Measurements from ENCODE around the gene SAMD1.
"Not testable (repeated sequence)": the region's sequence is repeated elsewhere in the genome, so short reads cannot be mapped to it uniquely, and the experiment has no call there.

The SAMD1 gene

DNA sequence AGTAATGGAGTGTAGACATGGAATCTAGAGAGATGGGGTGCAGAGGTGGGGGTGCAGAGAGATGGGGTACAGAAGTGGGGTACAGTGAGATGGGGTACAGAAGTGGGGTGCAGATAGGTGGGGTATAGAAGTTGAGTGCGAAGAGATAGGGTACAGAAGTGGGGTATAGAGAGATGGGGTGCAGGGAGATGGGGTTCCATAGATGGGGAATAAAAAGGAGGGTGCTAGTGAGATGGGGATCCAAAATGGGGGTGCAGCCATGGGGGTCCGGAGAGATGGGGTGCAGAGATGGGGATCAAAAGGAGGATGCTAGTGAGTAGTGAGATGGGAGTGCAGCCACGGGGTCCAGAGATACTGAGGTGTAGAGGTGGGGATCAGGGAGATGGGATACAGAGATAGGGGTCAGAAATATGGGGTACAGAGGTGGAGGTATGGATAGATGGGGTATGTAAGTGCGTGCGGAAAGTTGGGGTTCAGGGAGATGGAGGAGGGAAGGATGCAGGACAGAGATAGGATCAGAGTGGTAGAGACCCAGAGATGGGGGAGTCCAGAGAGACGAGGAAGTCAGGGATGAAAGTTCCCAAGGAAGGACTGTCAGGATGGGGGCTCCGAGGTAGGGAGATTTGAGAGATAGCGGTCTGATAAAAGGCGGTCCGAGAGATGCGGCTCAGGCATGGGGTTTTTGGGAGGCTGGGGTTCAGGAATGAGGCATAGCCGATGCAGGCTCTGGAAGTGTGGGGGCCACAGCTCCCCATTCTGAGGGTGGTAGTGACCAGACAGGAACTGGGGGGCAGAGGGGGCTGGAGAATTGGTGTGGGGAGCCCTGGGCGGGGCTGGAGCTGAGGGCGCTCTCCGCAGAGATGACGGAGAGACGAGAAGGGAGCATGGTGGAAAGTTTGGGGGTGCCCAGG is 32.1 kb downstream of the SAMD1 start:
- no peak for DNase-seq

DNA sequence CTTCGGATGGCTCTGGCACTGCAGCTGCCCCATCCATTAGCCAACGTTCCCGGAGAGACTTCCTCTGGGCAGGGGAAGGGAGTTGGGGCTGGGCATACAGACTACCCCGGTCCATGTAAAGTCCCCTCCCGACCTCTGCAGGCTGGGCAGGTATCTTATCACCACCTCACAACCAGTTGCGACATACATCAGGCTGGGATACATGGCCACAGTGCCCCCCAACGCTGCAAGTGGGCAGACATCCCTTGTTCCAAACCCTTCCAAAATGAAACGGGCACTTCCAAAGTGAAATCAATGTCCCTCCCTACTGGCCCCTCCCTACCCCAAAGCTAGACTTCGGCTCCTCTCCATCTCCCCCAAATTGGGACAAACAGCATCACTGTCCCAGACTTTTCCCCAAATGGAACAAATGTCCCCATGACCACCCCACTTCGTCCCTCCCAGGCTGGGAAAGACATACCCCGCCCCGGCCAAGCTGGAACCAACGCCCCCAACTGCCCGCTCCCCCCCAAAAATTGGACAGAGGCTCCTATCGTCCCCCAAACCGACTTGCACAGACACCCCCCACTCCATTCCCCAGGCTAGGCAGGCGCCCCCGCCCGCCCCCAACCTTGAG is 33.7 kb downstream of the SAMD1 start:
- DNase-seq, result no peak

DNA sequence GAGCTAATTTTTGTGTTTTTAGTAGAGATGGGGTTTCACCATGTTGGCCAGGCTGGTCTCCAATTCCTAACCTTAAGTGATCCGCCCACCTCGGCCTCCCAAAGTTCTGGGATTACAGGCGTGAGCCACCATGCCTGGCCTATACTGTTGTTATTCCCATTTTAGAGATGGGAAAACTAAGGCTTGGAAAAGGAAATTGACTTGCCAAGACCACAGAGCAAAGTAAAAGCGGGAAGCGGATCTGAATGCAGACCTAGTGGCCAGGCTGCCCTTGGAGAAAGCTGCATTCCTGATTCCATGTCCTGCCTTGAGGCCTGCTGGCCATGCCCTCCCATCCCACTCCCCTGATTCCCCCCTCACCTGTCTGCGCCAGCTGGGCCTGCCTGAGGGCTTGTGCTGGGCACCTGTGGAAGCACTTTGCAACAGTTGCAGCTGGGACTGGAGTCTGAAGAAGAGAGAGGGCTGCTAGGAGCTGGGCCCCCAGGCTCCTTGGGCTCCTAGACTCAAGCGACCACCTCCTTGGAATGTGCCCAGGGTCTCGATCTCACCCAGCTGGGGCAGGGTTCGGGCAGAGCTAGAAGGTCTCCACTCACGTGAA is 34.4 kb downstream of the SAMD1 start:
- no peak for DNase-seq

DNA sequence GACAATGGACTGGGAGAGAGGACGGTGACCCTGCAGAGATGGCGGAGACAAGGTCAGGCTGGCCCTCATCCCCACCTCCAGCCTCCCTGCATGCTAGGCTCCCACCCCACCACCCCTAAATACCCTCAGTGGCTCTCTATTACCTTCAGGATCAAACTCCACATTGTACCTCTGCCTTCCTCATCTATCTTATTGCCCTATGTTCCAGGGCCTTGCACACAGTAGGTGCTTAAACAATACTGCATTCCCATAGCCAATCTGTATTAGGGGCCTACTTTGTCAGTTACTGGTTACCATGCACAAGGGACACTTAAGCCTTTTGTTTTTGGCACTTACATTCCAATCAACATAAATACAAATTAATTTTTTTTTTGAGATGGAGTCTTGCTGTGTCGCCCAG is 35.2 kb downstream of the SAMD1 start:
- DNase-seq, result no peak

DNA sequence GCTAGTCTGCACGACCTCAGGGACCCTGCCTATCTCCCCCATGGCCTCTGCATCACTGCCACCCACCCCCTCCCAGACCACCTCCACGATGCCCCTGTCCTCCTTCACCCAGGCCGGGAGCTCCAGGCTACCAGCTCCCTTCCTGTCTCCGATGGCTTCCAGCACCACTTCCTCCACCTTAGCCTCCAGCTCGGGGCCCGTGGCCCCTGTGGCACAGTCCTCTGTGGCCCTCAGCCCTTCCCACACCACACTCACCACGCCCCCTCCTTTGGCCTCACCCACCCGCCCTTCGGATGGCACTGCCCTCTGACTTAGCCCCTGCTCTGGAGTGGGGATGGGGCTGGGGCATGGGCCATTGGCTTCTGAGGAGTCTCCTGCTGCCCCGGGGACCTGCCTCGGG is 35.8 kb downstream of the SAMD1 start:
- DNase-seq, result no peak

DNA sequence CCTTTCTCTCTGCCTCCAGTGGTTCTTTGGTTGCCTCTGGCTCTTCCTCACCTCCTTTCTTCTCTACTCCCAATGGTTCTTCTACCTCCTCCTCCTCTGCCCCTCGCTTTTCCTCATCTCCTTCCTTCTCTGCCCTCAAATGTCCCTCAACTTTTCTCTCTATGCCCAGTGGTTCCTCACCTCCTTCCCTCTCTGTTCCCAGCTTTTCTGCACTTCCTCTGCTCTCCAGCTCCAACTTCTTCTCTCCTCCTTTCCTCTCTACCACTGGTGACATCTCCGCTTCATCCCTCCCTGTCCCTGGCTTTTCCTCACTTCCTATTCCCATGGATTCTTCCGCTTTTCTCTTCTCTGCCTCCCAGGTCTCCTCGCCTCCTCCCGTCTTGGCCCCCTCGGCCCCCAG is 36.5 kb downstream of the SAMD1 start:
- DNase-seq, result no peak

DNA sequence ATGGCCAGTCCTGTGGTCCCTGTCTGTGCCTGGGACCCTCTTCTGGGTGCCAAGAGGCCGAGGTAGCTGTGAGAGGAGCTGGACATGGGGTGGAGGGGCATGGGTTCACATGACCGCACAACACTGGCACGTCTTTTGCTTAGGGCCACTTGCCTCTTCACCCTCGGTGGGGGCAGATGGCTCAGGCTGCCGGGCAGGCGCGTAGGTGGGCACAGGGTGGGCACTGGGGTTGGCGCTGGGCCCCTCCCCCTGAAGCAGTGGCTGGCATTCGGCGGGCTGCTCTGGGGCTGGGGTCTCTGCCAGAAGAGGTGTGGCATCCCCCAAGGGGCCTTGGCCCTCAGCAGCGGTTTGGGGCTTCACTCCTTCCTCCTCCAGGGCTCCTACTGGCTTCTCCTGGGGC is 37.1 kb downstream of the SAMD1 start:
- no peak for DNase-seq

DNA sequence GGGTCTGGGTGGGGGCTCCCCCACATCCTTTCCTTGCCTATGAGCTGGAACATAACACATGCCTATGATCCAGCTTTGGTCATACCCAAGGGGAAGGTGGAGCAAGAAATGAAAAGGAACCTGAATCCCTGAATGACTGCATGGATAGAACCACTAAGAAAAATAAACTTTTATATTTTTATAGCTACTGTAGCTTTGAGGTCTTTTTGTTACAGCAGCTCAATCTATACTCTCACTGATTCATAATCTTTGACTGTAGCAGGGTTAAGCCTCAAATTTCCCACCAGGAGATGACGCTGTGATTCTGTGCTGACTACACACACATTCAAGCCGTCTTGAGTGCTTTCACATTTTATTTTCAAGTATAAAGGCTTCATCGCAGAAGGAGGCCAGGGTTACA is 37.5 kb downstream of the SAMD1 start:
- no peak for DNase-seq

DNA sequence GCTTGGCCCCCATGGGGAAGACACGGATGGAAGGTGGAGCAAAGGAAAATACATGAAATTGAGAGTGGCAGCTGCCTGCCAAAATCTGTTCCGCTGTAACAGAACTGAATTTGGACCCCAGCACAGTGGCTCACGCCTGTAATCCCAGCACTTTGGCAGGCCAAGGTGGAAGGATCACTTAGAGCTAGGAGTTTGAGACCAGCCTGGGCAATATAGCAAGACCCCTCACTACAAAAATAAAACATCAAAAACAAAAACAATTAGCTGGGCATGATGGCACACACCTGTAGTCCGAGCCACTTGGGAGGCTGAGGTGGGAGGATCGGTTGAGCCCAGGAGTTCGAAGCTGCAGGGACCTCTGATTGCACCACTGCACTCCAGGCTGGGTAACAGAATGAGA is 38.1 kb downstream of the SAMD1 start:
- no peak for DNase-seq

DNA sequence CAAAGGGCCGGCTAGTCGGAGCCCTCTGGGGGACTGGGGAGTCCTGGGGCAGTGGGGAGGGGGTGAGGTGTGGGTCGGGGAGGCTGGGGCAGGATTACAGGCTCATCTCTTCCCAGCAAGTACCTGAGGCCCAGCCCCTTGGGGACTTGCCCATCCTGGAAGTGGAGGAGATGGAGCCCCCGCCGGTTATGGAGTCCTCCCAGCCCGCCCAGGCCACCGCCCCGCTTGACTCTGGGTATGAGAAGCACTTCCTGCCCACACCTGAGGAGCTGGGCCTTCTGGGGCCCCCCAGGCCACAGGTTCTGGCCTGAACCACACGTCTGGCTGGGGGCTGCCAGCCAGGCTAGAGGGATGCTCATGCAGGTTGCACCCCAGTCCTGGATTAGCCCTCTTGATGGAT is 38.6 kb downstream of the SAMD1 start:
- DNase-seq, result no peak

DNA sequence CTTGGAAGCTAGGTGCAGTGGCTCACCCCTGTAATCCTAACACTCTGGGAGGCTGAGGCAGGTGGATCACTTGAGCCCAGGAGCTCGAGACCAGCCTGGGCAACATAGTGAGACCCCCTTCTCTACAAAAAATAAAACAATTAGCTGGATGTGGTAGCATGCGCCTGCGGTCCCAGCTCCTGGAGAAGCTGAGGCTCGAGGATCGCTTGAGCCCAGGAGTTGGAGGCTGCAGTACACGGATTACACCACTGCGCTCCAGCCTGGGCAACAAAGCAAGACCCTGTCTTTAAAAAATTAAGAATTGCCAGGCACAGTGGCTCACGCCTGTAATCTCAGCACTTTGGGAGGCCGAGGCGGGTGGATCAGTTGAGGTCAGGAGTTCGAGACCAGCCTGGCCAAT is 39.6 kb downstream of the SAMD1 start:
- DNase-seq, result not testable (repeated sequence)

DNA sequence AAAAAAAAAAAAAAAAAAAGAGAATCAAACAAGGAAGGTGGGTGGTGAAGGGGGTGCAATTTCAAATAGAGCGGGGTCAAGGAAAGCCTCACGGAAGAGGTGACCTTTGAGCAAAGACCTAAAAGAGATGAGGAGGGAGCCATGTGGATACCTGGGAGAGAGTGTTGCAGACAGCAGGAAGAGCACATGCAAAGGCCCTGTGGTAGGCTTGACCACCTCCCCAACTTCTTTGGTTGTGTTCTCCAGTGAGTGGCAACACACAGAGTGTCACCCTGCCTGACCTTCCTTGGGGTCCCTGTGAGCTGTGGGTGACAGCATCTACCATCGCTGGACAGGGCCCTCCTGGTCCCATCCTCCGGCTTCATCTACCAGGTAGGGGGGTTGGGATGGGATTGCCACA is 40.0 kb downstream of the SAMD1 start:
- no peak for DNase-seq

DNA sequence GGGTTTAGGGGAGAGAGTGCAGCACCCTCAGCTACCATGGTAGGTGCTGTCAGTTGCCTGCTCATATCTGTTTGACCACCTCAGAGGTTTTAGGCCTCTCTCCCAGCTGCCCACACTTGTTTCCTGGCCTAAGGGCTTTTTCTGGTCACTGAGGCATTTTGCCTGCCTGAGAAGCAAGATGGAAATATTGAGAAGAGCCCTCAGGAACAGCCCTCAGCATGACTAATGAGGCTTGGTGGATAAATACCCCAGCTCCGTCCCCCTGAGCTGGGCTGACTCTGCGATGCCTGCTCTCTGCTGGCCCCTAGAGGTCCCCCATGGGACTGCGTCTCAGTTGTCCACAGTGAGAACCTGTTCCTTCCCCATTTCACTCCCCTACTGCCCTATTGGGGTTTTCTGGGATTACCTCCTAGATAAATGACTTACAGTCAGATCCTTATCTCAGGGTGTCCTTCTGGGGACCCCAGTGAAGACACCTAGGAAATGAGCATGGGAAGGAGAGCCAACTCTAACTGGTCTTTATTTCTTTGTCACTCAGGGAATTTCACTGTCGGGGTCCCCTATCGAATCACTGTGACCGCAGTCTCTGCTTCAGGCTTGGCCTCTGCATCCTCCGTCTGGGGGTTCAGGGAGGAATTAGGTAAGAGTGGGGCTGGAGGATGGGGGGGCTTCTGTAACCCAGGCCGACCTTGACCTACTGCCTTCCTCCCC is 42.0 kb downstream of the SAMD1 start:
- no peak for DNase-seq

DNA sequence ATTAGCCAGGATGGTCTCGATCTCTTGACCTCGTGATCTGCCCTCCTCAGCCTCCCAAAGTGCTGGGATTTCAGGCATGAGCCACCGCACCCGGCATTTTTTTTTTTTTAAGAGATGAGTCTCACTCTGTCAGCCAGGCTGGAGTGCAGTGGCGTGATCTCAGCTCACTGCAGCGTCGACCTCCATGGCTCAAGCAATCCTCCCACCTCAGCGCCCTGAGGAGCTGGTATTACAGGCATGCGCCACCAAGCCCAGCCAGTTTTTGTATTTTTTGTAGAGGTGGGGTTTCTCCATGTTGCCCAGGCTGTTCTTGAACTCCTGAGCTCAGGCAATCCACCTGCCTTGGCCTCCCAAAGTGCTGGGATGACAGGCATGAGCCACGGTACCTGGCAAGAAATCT is 42.7 kb downstream of the SAMD1 start:
- DNase-seq, result not testable (repeated sequence)

DNA sequence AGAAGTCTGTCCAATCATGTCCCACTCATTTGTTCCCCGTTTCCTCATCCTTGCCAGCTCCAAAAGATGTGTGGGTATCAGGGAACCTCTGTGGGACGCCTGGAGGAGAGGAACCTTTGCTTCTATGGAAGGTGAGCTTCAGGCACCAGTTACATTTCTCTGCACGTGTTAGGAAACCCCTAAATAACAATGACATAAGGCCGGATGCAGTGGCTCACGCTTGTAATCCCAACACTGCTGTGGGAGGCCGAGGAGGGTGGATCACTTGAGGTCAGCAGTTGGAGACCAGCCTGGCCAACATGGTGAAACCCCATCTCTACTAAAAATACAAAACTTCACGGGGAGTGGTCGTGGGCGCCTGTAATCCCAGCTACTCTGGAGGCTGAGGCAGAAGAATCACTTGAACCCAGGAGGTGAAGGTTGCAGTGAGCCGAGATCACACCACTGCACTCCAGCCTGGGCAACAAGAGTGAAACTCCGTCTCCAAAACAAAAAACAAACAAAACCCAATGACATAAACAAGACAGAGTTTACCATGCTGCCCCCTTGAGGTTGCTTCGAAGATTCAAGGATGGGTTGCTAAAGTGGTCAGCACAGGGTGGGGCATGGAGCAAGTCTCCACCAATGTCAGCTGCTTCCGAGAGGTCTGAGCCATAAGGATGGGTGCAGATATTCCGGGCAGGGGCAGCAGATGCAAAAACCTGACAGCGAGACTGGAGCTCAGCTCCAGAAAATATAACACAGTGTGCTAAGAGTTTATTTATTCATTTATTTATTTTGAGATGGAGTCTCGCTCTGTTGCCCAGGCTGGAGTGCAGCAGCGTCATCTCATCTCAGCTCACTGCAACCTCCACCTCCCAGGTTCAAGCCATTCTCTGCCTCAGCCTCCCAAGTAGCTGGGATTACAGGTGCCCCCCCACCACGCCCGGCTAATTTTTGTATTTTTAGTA is 47.6 kb downstream of the SAMD1 start:
- DNase-seq, result peak; percentile 49

DNA sequence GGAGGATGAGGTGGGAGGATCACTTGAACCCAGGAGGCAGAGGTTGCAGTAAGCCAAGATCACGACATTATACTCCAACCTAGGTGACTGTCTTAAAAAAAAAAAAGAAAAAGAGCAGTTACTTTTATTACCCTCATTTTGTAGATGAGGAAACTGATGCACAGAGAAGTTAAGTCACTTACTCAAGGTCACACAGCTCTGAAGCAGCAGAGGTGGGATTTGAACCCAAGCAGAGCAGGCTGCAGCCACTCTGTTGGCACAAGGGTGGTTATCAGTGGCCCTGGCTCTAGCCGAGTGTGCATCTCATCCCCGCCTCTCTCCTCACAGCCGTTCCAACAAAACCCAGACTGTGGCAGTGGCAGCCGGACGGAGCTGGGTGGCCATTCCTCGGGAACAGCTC is 51.4 kb downstream of the SAMD1 start:
- DNase-seq, result no peak

All from NCI-H1436 (cell line).